Measurements from ENCODE around the gene ATAD3A. TPM values are rescaled to one million over a fixed set of nuclear protein-coding genes. Genes with fewer than 3 reads are reported as not detected.
"Not testable (repeated sequence)": the region's sequence is repeated elsewhere in the genome, so short reads cannot be mapped to it uniquely, and the experiment has no call there.

The ATAD3A gene
- total and polyA plus RNA-seq, 2 of the 4 experiments (the other 2 are of a cell fraction), result 27.2 to 34.0 TPM

- H2AFZ ChIP-seq (replicated peaks; ENCODE audit: low read length, poor library complexity); H3K9me3 ChIP-seq (ENCODE audit: control insufficient read depth, insufficient read depth, low read length); H3K79me1 ChIP-seq (ENCODE audit: low read depth in 1 of 2, low read length in 2 of 2); H3K4ac ChIP-seq (ENCODE audit: low read depth, low read length); H4K5ac ChIP-seq (ENCODE audit: low read depth, low read length); H4K20me1 ChIP-seq (ENCODE audit: insufficient read depth, low read length); H4K91ac ChIP-seq (ENCODE audit: insufficient read depth, low read depth, low read length); in situ Hi-C loops (cut with MboI; ENCODE audit: low sequenced_read_pairs); H3K4me1 ChIP-seq (ENCODE audit: control insufficient read depth, insufficient read depth, low read length); H3K14ac ChIP-seq (replicated peaks; ENCODE audit: low read depth, low read length); DNase-seq; H3K9me1 ChIP-seq (ENCODE audit: insufficient read depth, low read length); H2BK5ac ChIP-seq (ENCODE audit: low read depth, low read length, poor library complexity, severe bottlenecking); intact Hi-C loops (cut with micrococcal nuclease); H2AK5ac ChIP-seq (ENCODE audit: low read depth, low read length); H3K27me3 ChIP-seq (ENCODE audit: control insufficient read depth, insufficient read depth, low read length); H4K8ac ChIP-seq (ENCODE audit: low read depth in 2 of 2, low read length in 2 of 2); H2AK9ac ChIP-seq (replicated peaks; ENCODE audit: low read depth, low read length, poor library complexity); H3K4me3 ChIP-seq (ENCODE audit: insufficient read depth, low read depth, low read length); H3K4me2 ChIP-seq (ENCODE audit: low read depth, low read length); H3K9ac ChIP-seq (ENCODE audit: low read depth, low read length); H2BK15ac ChIP-seq (ENCODE audit: low read depth, low read length); H3K18ac ChIP-seq (ENCODE audit: low read depth, low read length); ATAC-seq (ENCODE audit: low read depth); H3K56ac ChIP-seq (ENCODE audit: extremely low read depth, insufficient read depth, low read length); dilution Hi-C loops (cut with HindIII; ENCODE audit: low sequenced_read_pairs, unreplicated experiment); POLR2A ChIA-PET (ENCODE audit: unreplicated experiment); H2BK120ac ChIP-seq (ENCODE audit: low read depth, low read length); H2BK20ac ChIP-seq (ENCODE audit: low read depth, low read length); H3K23ac ChIP-seq (ENCODE audit: low read depth, low read length); H3K27ac ChIP-seq (ENCODE audit: insufficient read depth, low read length); CTCF ChIA-PET; BruUV-seq (replicated peaks): not testable (repeated sequence)
- 100% methylated on average over 10 of the region's 46 CpGs; no CpG with 5 or more reads in 1 of the 2 experiments for WGBS, 2 experiments (ENCODE audit: extremely low coverage in 2 of 2, insufficient read length in 1 of 2)
- H3K36me3 ChIP-seq (ENCODE audit: control insufficient read depth, insufficient read depth, low read length), result peaks cover 50% of the 10 kb centered on the region
Observed at GRCh38 chr1:1484976-1485750, 26.8 kb upstream of the ATAD3A start.

- H3K9me3 ChIP-seq (ENCODE audit: control insufficient read depth, insufficient read depth, low read length); H3K23ac ChIP-seq (ENCODE audit: low read depth, low read length); intact Hi-C loops (cut with micrococcal nuclease); H2BK15ac ChIP-seq (ENCODE audit: low read depth, low read length); H2BK5ac ChIP-seq (ENCODE audit: low read depth, low read length, poor library complexity, severe bottlenecking); ATAC-seq (ENCODE audit: low read depth); H3K4ac ChIP-seq (ENCODE audit: low read depth, low read length); H4K20me1 ChIP-seq (ENCODE audit: insufficient read depth, low read length); H3K9ac ChIP-seq (ENCODE audit: low read depth, low read length); H2BK120ac ChIP-seq (ENCODE audit: low read depth, low read length); POLR2A ChIA-PET (ENCODE audit: unreplicated experiment); in situ Hi-C loops (cut with MboI; ENCODE audit: low sequenced_read_pairs); H2AFZ ChIP-seq (replicated peaks; ENCODE audit: low read length, poor library complexity); H4K5ac ChIP-seq (ENCODE audit: low read depth, low read length); H3K27ac ChIP-seq (ENCODE audit: insufficient read depth, low read length); CTCF ChIA-PET; H2BK20ac ChIP-seq (ENCODE audit: low read depth, low read length); H3K4me3 ChIP-seq (ENCODE audit: insufficient read depth, low read depth, low read length); dilution Hi-C loops (cut with HindIII; ENCODE audit: low sequenced_read_pairs, unreplicated experiment); H2AK9ac ChIP-seq (replicated peaks; ENCODE audit: low read depth, low read length, poor library complexity); H3K79me1 ChIP-seq (ENCODE audit: low read depth in 1 of 2, low read length in 2 of 2); H3K27me3 ChIP-seq (ENCODE audit: control insufficient read depth, insufficient read depth, low read length); H4K91ac ChIP-seq (ENCODE audit: insufficient read depth, low read depth, low read length); H3K9me1 ChIP-seq (ENCODE audit: insufficient read depth, low read length); H4K8ac ChIP-seq (ENCODE audit: low read depth in 2 of 2, low read length in 2 of 2); H3K4me1 ChIP-seq (ENCODE audit: control insufficient read depth, insufficient read depth, low read length); H3K4me2 ChIP-seq (ENCODE audit: low read depth, low read length); H3K56ac ChIP-seq (ENCODE audit: extremely low read depth, insufficient read depth, low read length); BruUV-seq (replicated peaks); H3K14ac ChIP-seq (replicated peaks; ENCODE audit: low read depth, low read length); DNase-seq; H2AK5ac ChIP-seq (ENCODE audit: low read depth, low read length); H3K18ac ChIP-seq (ENCODE audit: low read depth, low read length): not testable (repeated sequence)
- H3K36me3 ChIP-seq (ENCODE audit: control insufficient read depth, insufficient read depth, low read length), result peaks cover 51% of the 10 kb centered on the region
- 96% methylated on average over 7 of the region's 31 CpGs; no CpG with 5 or more reads in 1 of the 2 experiments for WGBS, 2 experiments (ENCODE audit: extremely low coverage in 2 of 2, insufficient read length in 1 of 2)
Observed at GRCh38 chr1:1485755-1486317, 26.1 kb upstream of the ATAD3A start.

Measured in IMR-90 (cell line).